Epithelial cell of prostate (primary cell): ENCODE results near the gene ZKSCAN3.
A peak's percentile ranks its signal among the peaks of the same experiment; 100 is the strongest.
"Not testable (repeated sequence)": the region's sequence is repeated elsewhere in the genome, so short reads cannot be mapped to it uniquely, and the experiment has no call there.

ENCODE experiments used
- DNase-seq: peaks from one replicate; pipeline ENCODE4 v3.0.0-alpha.2; 2011; ENCODE audit warnings: low read depth, low spot score
- H3K27ac ChIP-seq: fragments of 450-650 bp; 2 replicates; pipeline ENCODE4 v1.5.1; 2017; ENCODE audit warnings: mild to moderate bottlenecking

ZKSCAN3 gene

GRCh38 chr6:28349892-28350737, at the start of gene ZKSCAN3:
TSS of gene ZKSCAN3 (plus strand) at chr6:28349947. CDS start at chr6:28359587, 9,640 bp downstream.
- DNase-seq = no peak
- H3K27ac ChIP-seq = peak within 1 kb of the TSS; percentile 67

GRCh38 chr6:28303570-28303969, 46.2 kb upstream of the ZKSCAN3 start:
- no peak overlapping the region for H3K27ac ChIP-seq
- DNase-seq = no peak

GRCh38 chr6:28306363-28306762, 43.4 kb upstream of the ZKSCAN3 start:
- not testable (repeated sequence) for DNase-seq

GRCh38 chr6:28311139-28311823, 38.5 kb upstream of the ZKSCAN3 start:
- no peak overlapping the region for H3K27ac ChIP-seq
- no peak for DNase-seq

More at GRCh38 chr6:28306363-28306762, 43.4 kb upstream of the ZKSCAN3 start:
- not testable (repeated sequence) for H3K27ac ChIP-seq

GRCh38 chr6:28312939-28313338, 36.8 kb upstream of the ZKSCAN3 start:
- H3K27ac ChIP-seq = no peak overlapping the region
- DNase-seq = no peak

GRCh38 chr6:28315628-28316027, 34.1 kb upstream of the ZKSCAN3 start:
- no peak overlapping the region for H3K27ac ChIP-seq
- no peak for DNase-seq

- not testable (repeated sequence) for DNase-seq, H3K27ac ChIP-seq
Measured at GRCh38 chr6:28317866-28318265, 31.9 kb upstream of the ZKSCAN3 start.

GRCh38 chr6:28322661-28323060, 27.1 kb upstream of the ZKSCAN3 start:
- no peak for DNase-seq
- no peak overlapping the region for H3K27ac ChIP-seq

- DNase-seq = no peak
- H3K27ac ChIP-seq = no peak overlapping the region
Measured at GRCh38 chr6:28323813-28324424, 25.8 kb upstream of the ZKSCAN3 start.

GRCh38 chr6:28326371-28326948, 23.3 kb upstream of the ZKSCAN3 start:
- H3K27ac ChIP-seq = no peak overlapping the region
- DNase-seq = no peak

GRCh38 chr6:28330041-28330440, 19.7 kb upstream of the ZKSCAN3 start:
- no peak overlapping the region for H3K27ac ChIP-seq
- no peak for DNase-seq

GRCh38 chr6:28333047-28333446, 16.7 kb upstream of the ZKSCAN3 start:
- H3K27ac ChIP-seq = no peak overlapping the region
- DNase-seq = no peak

GRCh38 chr6:28333599-28334018, 16.1 kb upstream of the ZKSCAN3 start:
- no peak overlapping the region for H3K27ac ChIP-seq
- no peak for DNase-seq

GRCh38 chr6:28334286-28335039, 15.3 kb upstream of the ZKSCAN3 start:
- H3K27ac ChIP-seq = no peak overlapping the region
- no peak for DNase-seq

GRCh38 chr6:28335040-28335563, 14.6 kb upstream of the ZKSCAN3 start:
- DNase-seq = no peak
- peak overlapping the region; percentile 93 for H3K27ac ChIP-seq

- peak within 1 kb of the TSS; percentile 93 for H3K27ac ChIP-seq
- peak; percentile 86 for DNase-seq
Measured at GRCh38 chr6:28335564-28336283, 14.0 kb upstream of the ZKSCAN3 start, which contains the start of gene ZSCAN31. TSS of gene ZSCAN31 (minus strand) at chr6:28336148. CDS start at chr6:28329683, 6,465 bp downstream.

GRCh38 chr6:28336284-28337120, 13.2 kb upstream of the ZKSCAN3 start:
- peak overlapping the region; percentile 93 for H3K27ac ChIP-seq
- no peak for DNase-seq

GRCh38 chr6:28337121-28337520, 12.6 kb upstream of the ZKSCAN3 start:
- H3K27ac ChIP-seq = peak overlapping the region; percentile 93

More at GRCh38 chr6:28337121-28337520, 12.6 kb upstream of the ZKSCAN3 start:
- no peak for DNase-seq
